CD14-positive monocyte (primary cell): ENCODE data around the gene TENT4A. TPM values are rescaled to one million over a fixed set of nuclear protein-coding genes. Genes with fewer than 3 reads are reported as not detected.

ENCODE experiments used
- DNase-seq, 3 donors: peaks; one replicate each; pipeline ENCODE4 v3.0.0-alpha.2; 2011 to 2022
- H2AFZ ChIP-seq: 2 replicates; pipeline ENCODE4 v1.6.0; 2012; ENCODE audit warnings: mild to moderate bottlenecking, low read depth, low read length, inconsistent platforms; ENCODE audit not compliant: insufficient read depth, poor library complexity, severe bottlenecking
- H3K27ac ChIP-seq, 2 donors: 1 replicate in 1 of 2; 2 replicates in 1 of 2; pipeline ENCODE4 v1.5.1; 2012 to 2013; ENCODE audit warnings: low read length in 2 of 2, control low read depth in 1 of 2, inconsistent platforms in 1 of 2, low read depth in 1 of 2, mild to moderate bottlenecking in 1 of 2
- H3K27me3 ChIP-seq, 2 donors: one replicate each; pipeline versions ENCODE4 v1.6.0 to v1.6.1; 2011 to 2013; ENCODE audit warnings: low read length in 2 of 2; ENCODE audit not compliant: control insufficient read depth in 2 of 2, insufficient read depth in 2 of 2
- H3K36me3 ChIP-seq, 2 donors: replicated peaks in 1 of 2; 1 replicate in 1 of 2; 2 replicates in 1 of 2; pipeline versions ENCODE4 v1.5.1 to v1.6.1; 2012 to 2013; ENCODE audit warnings: low read length in 2 of 2, control low read depth in 1 of 2, inconsistent platforms in 1 of 2, mild to moderate bottlenecking in 1 of 2; ENCODE audit not compliant: insufficient read depth in 2 of 2, control insufficient read depth in 1 of 2
- H3K4me1 ChIP-seq, 2 donors: 1 replicate in 1 of 2; 2 replicates in 1 of 2; pipeline versions ENCODE4 v1.5.1 to v1.6.1; 2012 to 2013; ENCODE audit warnings: low read length in 2 of 2, control low read depth in 1 of 2, inconsistent platforms in 1 of 2, mild to moderate bottlenecking in 1 of 2, moderate library complexity in 1 of 2; ENCODE audit not compliant: insufficient read depth in 2 of 2, control insufficient read depth in 1 of 2
- H3K4me2 ChIP-seq: replicated peaks from 2 replicates; pipeline ENCODE3; 2012; ENCODE audit warnings: low read length, moderate library complexity, mild to moderate bottlenecking; ENCODE audit not compliant: poor library complexity, severe bottlenecking; ENCODE audit errors: extremely low read depth
- H3K4me3 ChIP-seq, 3 experiments: fragments of 200-600 bp in 1 of 3; sonication (generic) in 1 of 3; replicated peaks in 1 of 3; 1 replicate in 2 of 3; 2 replicates in 1 of 3; pipeline ENCODE4 v1.5.1; 2011 to 2013; ENCODE audit warnings: low read length in 3 of 3, mild to moderate bottlenecking in 3 of 3, control low read depth in 2 of 3, low read depth in 2 of 3, inconsistent platforms in 1 of 3, moderate library complexity in 1 of 3
- H3K79me2 ChIP-seq: 2 replicates; pipeline ENCODE4 v1.6.0; 2012; ENCODE audit warnings: mild to moderate bottlenecking, control low read depth, inconsistent platforms, low read length, moderate library complexity; ENCODE audit not compliant: insufficient read depth
- H3K9ac ChIP-seq: 2 replicates; pipeline ENCODE4 v1.6.0; 2017; ENCODE audit warnings: low read length, mild to moderate bottlenecking; ENCODE audit not compliant: insufficient read depth, poor library complexity, severe bottlenecking
- H3K9me3 ChIP-seq, 2 donors: replicated peaks in 1 of 2; 1 replicate in 1 of 2; 2 replicates in 1 of 2; pipeline versions ENCODE4 v1.5.1 to v1.6.1; 2012 to 2013; ENCODE audit warnings: low read length in 2 of 2, control low read depth in 1 of 2; ENCODE audit not compliant: control insufficient read depth in 1 of 2, insufficient read depth in 1 of 2
- H4K20me1 ChIP-seq: 2 replicates; pipeline ENCODE4 v1.6.0; 2012; ENCODE audit warnings: mild to moderate bottlenecking, low read length, control low read depth, moderate library complexity; ENCODE audit not compliant: insufficient read depth
- H3K27ac Mint-ChIP-seq, 7 donors: one replicate each; pipeline ENCODE4 v1.8.0; 2020; ENCODE audit warnings: mild to moderate bottlenecking in 7 of 7, mixed read lengths in 7 of 7, moderate library complexity in 6 of 7, inconsistent platforms in 2 of 7
- H3K27me3 Mint-ChIP-seq, 3 donors: one replicate each; pipeline ENCODE4 v1.8.0; 2021 to 2022; ENCODE audit warnings: low read depth in 3 of 3, mild to moderate bottlenecking in 3 of 3, mixed read lengths in 3 of 3, moderate library complexity in 3 of 3, inconsistent platforms in 1 of 3
- H3K36me3 Mint-ChIP-seq, 2 donors: one replicate each; pipeline ENCODE4 v1.8.0; 2020; ENCODE audit warnings: mixed read lengths in 2 of 2, inconsistent platforms in 1 of 2, mild to moderate bottlenecking in 1 of 2
- H3K4me1 Mint-ChIP-seq: one replicate; pipeline ENCODE4 v1.8.0; 2020; ENCODE audit warnings: mild to moderate bottlenecking, mixed read lengths
- H3K4me3 Mint-ChIP-seq, 2 donors: one replicate each; pipeline ENCODE4 v1.8.0; 2020; ENCODE audit warnings: mild to moderate bottlenecking in 2 of 2, mixed read lengths in 2 of 2, moderate library complexity in 1 of 2
- H3K9me3 Mint-ChIP-seq, 7 donors: one replicate each; pipeline ENCODE4 v1.8.0; 2020 to 2022; ENCODE audit warnings: mixed read lengths in 7 of 7, mild to moderate bottlenecking in 6 of 7, moderate library complexity in 6 of 7, inconsistent platforms in 2 of 7
- CTCF ChIP-seq: fragments of 200-600 bp; IDR thresholded peaks from one replicate; pipeline ENCODE4 v1.8.0; 2022; ENCODE audit warnings: antibody characterized with exemption, mild to moderate bottlenecking
- WGBS: methylation state at CpG from one replicate; pipeline ENCODE4 v1.1.5; 2013; ENCODE audit warnings: missing lambda C conversion rate; ENCODE audit not compliant: insufficient coverage; 5-methylcytosine and 5-hydroxymethylcytosine counted together
- intact Hi-C, 2 donors: fragments of 100-400 bp; cut with micrococcal nuclease; formaldehyde crosslinking; loops; one replicate each; pipeline versions ENCODE4 v1.15.0 to v1.15.1; 2023
- polyA plus RNA-seq, 3 donors: library from polyadenylated mRNA; depleted of rRNA in 1 of 3; unstranded in 2 of 3; stranded (reverse) in 1 of 3; fragments of 300-500 nt in 2 of 3; fragments of >200 nt in 1 of 3; fragmentation: Illumina TruSeq in 2 of 3; gene quantifications; 1 replicate in 2 of 3; 2 replicates in 1 of 3; pipeline ENCODE4 v1.2.3, GENCODE V29; 2012 to 2021

TENT4A gene
- polyA plus RNA-seq, 3 donors: 0.17 to 15.6 (median 0.44) TPM

- Histone ChIP-seq H3K27ac (no peak overlapping the region), H4K20me1 (peaks cover 93% of the 10 kb centered on the region), H3K36me3 (peaks cover 6 to 37% of the 10 kb centered on the region in 2 donors), H3K79me2 (peaks cover 99% of the 10 kb centered on the region), H3K9ac (no peak overlapping the region), H3K27me3 (no peaks in the 10 kb centered on the region), H2AFZ (no peak overlapping the region), H3K4me1 (peaks cover 40 to 46% of the 10 kb centered on the region in 2 donors), H3K9me3 (no peaks in the 10 kb centered on the region), H3K4me3 (no peak overlapping the region), H3K4me2 (no peak overlapping the region)
- no peak for TF ChIP-seq CTCF
- WGBS: 90% methylated on average over 4 of the region's 8 CpGs
- no peaks in the 10 kb centered on the region for H3K9me3 Mint-ChIP-seq
- intact Hi-C loops: no loop called here
- H3K36me3 Mint-ChIP-seq: peaks cover 46 to 50% of the 10 kb centered on the region in 2 donors
- peak overlapping the region in 3 of 7 donors; percentile 26 to 77 (median 51) for H3K27ac Mint-ChIP-seq
- H3K4me3 Mint-ChIP-seq: no peak overlapping the region
- peaks cover 67% of the 10 kb centered on the region for H3K4me1 Mint-ChIP-seq
- DNase-seq: no peak
- no peaks in the 10 kb centered on the region for H3K27me3 Mint-ChIP-seq
Observed at GRCh38 chr5:6724321-6724929, 11.2 kb downstream of the TENT4A start.

- H3K4me1 Mint-ChIP-seq: peaks cover 64% of the 10 kb centered on the region
Observed at GRCh38 chr5:6725421-6725820, 12.2 kb downstream of the TENT4A start.

More at GRCh38 chr5:6725421-6725820, 12.2 kb downstream of the TENT4A start:
- peak overlapping the region in 1 of 2 donors; percentile 35 for H3K27ac ChIP-seq
- peaks cover 93% of the 10 kb centered on the region for H4K20me1 ChIP-seq
- H3K27me3 Mint-ChIP-seq: no peaks in the 10 kb centered on the region
- peaks cover 6 to 37% of the 10 kb centered on the region in 2 donors for H3K36me3 ChIP-seq
- no peaks in the 10 kb centered on the region for H3K9me3 Mint-ChIP-seq
- 100% methylated on average over 1 of the region's 4 CpGs for WGBS
- H3K4me3 ChIP-seq: no peak overlapping the region
- DNase-seq: no peak
- H3K27ac Mint-ChIP-seq: peak overlapping the region in 2 of 7 donors; percentile 30 to 61
- H3K36me3 Mint-ChIP-seq: peaks cover 41 to 49% of the 10 kb centered on the region in 2 donors
- H3K9me3 ChIP-seq: no peaks in the 10 kb centered on the region
- H3K4me3 Mint-ChIP-seq: no peak overlapping the region
- no peaks in the 10 kb centered on the region for H3K27me3 ChIP-seq
- no peak for TF ChIP-seq CTCF
- no peak overlapping the region for H3K4me2 ChIP-seq
- H3K79me2 ChIP-seq: peaks cover 99% of the 10 kb centered on the region
- no peak overlapping the region for H2AFZ ChIP-seq
- intact Hi-C loops: no loop called here
- H3K9ac ChIP-seq: no peak overlapping the region
- H3K4me1 ChIP-seq: peaks cover 34 to 40% of the 10 kb centered on the region in 2 donors
